Stimulated activated CD8-positive, alpha-beta memory T cell treated with anti-CD3 and anti-CD28 coated beads, Interleukin-15, amount 100 ng/mL, for 48 hours (primary cell): ENCODE measurements around the gene PECR.
"Not testable (repeated sequence)": the region's sequence is repeated elsewhere in the genome, so short reads cannot be mapped to it uniquely, and the experiment has no call there.

Experiments
- DNase-seq, 2 donors: peaks; one replicate each; pipeline ENCODE4 v3.0.0-alpha.2; 2020; ENCODE audit warnings: low read depth in 2 of 2

PECR gene

GRCh38 chr2:216104691-216105090 is 23.1 kb upstream of the PECR start:
- DNase-seq: no peak

GRCh38 chr2:216103213-216103612 is 21.6 kb upstream of the PECR start:
- no peak for DNase-seq

DNA sequence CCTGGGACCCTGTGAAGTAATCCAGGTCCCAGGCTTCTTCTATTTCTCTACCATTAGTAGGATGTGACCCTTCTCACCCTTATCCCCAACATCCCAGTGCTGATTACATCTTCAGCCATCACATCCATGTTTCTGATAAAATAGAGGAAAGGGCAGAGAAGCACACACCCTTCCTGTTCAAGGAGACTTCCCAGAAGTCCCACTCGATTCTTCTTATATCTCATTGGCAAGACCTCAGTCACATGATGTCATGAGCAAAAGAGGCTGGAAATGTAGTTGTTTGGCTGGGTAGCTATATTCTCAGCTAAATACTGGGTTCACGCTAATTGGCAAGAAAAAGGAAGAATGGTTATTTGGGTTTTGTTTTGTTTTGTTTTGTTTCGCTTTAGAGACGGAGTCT is 19.5 kb upstream of the PECR start:
- DNase-seq: no peak

DNA sequence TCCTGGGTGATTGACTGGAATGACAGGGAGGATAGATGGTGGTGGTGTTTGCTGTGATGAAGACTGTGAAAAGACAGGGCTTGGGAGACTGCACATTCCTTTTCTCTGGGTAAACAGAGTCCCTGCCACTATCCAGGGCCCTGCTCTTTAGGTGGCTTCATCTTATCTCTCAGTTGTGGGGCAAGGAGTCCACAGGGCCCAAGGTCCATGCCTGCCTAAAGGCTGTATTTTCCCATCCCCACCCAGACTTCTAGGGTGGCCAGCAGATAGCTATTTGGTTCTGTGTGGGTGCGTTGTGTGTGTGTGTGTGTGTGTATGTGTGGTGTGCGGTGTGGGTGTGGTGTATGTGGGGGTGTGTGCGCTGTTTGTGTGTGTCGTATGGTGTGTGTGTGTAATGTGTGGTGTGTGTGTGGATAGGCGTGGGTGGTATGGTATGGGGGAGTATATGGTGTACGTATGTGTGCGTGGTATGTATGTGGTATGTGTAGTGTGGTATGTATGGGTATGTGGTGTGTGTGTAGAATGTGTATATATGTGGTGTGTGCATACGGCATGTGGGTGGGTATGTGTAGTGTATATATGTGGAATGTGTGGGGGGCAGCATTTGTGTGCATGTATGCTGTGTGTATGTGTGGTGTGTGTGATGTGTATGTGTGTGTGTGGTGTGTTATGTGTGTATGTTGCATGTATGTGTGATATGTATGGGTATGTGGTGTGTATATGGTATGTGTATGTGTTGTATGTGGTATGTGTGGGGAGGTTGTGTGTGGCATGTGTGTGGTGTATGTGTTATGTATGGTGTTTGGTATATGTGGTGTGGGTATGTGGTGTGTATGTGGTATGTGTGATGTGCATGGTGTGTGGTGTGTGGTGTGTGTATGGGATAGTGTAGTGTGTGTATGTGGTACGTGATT is 17.1 kb upstream of the PECR start:
- no peak for DNase-seq

DNA sequence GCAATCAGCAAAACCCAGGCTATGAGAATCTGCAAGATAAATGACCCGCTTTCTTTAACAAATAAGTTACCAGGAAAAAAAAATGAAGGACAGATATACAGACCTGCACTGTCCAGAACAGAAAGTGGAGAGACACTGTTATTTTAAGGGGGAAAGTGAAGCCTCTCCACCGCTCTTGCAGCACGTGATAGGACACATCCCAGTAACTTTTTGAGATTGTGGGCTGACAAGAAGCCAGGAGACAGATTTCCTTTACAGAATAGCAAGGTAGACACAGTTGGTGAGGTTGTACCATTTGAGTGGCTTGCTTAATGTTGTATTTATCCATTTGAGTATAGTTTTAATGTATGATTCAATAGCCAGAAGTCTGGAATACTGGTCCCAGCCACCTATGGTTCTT is 13.1 kb upstream of the PECR start:
- no peak for DNase-seq

- no peak for DNase-seq
These were observed 11.0 kb upstream of the PECR start for GRCh38 chr2:216092646-216093045.

GRCh38 chr2:216090369-216090786 is 8.8 kb upstream of the PECR start:
- no peak for DNase-seq

DNA sequence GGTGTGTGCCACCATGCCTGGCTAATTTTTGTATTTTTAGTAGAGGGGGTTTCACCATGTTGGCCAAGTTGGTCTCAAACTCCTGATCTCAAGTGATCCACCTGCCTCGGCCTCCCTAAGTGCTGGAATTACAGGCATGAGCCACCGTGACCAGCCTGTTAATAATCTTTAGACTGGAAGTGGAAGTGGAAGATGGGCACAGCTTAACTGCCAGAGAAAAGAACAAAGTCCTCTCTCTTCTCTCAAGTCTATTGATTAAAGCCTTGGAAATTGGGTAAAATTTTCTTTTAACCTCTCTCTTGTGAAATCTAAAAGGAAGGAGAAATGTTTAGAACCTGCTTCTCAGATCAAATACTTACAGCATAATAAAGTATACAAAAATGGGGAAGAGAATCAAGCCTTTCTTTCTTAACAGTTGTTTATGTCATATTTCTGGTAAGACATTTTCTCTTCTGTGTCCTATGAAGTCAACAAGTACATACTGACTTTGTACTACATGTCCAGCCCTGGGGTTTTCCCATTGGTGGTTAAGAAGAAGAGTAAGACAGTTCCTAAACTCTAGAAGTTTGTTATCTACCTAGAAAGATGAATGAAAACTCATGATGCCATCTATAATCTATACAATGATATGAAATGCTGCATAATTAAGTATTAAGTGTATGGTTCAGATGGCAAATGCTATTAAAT is 4.7 kb upstream of the PECR start:
- DNase-seq: no peak

DNA sequence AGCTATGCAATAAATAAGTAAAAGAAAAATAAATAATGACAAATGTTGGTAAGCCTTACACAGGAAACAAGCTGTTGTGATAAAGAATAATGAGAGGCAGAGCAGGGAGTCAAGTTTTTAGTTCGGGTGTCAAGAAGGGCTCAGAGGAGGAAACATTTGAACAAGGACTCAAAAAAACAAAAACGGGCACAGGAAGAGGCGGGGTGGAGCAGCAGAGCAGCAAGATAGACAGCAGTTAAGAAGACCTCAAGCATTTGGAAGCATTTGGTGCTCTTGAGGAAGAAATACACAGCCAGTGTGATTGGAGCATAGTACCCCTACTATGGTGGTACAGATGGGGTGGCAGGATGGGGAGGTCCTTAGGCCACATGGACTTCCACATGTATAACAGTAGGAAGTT is 2.9 kb upstream of the PECR start:
- DNase-seq: no peak

DNA sequence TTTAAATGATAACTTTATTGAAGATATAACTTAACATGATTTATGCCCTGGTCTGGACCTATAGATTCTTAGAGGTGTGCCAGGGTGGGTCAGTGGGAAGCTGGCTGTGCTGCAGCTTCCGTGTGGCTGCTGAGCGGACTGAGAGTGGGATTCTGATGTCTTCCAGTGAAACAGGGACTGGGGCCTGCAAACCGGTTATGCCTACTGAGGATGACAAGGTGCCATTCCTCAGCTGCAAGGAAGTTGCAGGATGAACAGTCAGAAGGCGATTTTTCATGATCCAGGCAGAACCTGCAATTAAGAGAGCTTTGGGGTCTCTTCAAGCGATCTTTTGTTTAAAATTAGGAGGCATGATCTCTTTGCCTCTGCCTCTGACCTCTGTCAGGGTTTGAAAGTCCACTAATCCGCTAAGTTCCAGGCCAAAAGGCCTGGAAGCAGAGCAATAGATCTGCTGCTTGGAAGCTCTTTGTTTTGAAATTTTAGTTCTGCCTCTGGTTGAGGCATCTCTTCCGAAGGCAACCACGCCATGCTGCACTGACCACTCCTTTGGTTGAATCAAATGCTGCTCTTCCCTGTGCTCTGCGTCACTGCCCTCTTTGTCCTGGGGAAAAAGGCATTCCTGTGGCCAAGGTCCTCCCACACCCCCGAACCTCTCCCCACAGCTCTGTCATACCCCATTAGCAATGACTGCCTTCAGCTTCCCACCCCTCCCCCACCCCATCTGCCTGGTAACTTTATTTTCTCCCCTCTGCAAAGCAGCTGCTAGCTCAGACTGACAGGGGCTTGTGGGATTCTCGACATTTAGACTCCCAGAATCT is 2.1 kb upstream of the PECR start:
- no peak for DNase-seq

- no peak for DNase-seq
These were observed 1.2 kb upstream of the PECR start for GRCh38 chr2:216082805-216083204.

DNA sequence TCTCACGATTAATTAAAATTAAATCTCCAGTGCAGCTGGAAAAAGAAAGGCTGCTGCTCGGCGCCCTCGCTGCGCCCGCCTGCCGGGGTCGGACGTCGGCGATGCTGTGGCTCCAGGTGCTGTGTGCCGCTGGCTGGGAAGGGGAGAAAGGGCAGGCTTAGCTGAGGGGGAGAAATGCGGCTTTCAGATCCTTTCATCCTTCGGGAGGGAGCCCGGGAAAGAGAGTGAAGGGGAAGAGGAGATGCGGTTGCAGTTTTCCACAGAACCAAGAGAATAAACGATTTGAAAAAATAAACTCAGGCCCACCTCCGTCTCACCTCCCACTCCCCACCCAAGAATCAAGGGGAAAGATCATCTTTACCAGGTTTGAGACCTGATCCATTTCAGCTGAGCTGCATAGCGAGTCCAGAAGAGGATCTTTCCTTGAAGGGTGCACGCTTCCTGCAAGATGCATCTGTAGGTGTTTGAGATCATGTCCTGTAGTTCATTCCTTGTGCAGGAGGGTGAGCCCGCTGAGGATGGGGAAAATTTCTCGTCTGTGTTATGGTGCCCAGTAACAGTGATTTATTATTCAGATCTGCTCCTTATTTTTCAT is 605 bp upstream of the PECR start:
- DNase-seq: no peak

GRCh38 chr2:216081012-216081411 is 597 bp downstream of the PECR start:
- no peak for DNase-seq

DNA sequence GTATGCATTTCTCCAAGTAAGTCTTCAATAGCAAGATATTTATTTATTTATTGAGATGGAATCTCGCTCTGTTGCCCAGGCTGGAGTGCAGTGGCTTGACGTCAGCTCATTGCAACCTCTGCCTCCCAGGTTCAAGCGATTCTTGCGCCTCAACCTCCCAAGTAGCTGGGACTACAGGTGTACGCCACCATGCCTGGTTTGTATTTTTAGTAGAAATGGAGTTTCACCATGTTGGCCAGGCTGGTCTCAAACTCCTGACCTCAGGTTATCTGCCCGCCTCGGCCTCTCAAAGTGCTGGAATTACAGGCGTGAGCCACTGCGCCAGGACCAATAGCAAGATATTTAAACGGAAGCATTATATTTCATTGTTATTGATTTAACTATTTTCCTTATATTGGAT is 1.6 kb downstream of the PECR start:
- not testable (repeated sequence) for DNase-seq

- DNase-seq: no peak
These were observed 2.8 kb downstream of the PECR start for GRCh38 chr2:216078776-216079175.

DNA sequence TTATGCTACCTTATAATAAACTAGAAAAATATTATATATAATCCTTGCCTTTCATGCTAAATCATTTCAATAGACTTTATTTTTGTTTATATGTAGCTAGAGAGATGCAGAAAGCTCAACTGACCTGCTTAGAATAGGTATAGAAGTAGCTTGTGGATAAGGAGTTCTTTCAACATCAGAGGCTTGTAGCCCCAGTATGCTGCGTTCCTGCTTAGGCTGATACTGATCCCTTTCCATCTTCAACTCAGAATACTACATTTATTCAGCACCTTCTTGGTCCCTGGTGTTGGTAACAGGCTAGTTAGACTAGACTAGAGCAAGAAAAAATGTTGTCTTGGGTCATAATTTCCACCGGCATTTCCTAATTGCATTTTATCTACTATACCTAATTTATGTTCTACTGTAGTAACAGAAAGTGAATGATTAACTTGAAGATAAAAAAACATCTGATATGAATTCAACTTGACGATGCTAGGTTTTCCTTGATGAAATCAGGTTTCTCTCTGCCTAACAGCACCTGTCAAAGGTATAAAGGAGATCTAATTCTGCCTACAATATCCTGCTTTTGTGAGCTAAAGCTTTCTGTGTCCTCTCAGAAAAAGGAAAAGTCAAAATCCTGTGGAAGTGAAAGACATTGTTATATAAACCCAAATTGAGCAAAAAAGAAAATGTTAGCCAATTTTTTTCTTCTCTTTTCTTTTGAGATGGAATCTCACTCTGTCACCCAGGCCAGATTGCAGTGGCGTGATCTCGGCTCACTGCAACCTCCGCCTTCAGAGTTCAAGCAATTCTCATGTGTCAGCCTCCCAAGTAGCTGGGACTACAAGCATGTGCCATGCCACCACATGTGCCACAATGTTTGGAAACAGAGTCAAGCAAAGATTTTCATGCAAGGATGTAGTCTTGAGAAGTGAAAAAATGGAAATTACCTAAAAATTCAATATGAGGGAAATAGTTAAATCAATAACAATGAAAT is 5.8 kb downstream of the PECR start:
- no peak for DNase-seq

GRCh38 chr2:216074794-216075193 is 6.8 kb downstream of the PECR start:
- no peak for DNase-seq

- DNase-seq: no peak
These were observed 7.2 kb downstream of the PECR start for GRCh38 chr2:216074380-216074779.

DNA sequence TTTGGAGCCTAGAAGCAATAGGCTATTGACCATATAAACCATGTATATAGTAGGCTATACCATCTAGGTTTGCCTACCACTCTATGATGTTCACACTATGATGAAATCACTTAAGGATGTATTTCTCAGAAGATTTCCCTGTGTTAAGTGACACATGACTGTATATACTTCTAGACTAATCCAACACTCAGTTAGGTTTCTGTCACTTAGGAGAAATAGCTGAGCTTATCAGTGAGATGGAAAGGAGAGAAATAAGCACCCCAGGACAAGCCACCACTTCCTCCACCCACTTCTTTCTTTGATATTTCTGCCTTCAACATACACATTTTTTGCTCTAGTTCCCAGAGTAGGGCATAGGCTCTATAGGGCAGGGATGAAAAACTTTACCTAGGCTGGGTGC is 7.8 kb downstream of the PECR start:
- no peak for DNase-seq

GRCh38 chr2:216072473-216072872 is 9.1 kb downstream of the PECR start:
- DNase-seq: no peak
